B cell (primary cell): ENCODE results near the gene SLC15A2. TPM values are rescaled to one million over a fixed set of nuclear protein-coding genes. Genes with fewer than 3 reads are reported as not detected.

ENCODE experiments used
- ATAC-seq: fragments of 200-7000 bp; cut with Tn5 transposase; one replicate; pipeline ENCODE4 v1.10.0; 2021; ENCODE audit warnings: low read depth, mild to moderate bottlenecking, moderate number of reproducible peaks, moderate library complexity
- CTCF ChIA-PET: fragments of 350-600 bp; sonication (Branson Sonifier 250); formaldehyde crosslinking; loops from one replicate; lab custom pipeline; 2021; ENCODE audit warnings: antibody characterized with exemption, inconsistent platforms; lab: Charles Lee
- POLR2A ChIA-PET: fragments of 350-600 bp; sonication (Branson Sonifier 250); formaldehyde crosslinking; loops from one replicate; lab custom pipeline; 2021; ENCODE audit warnings: antibody characterized with exemption; lab: Charles Lee
- DNase-seq: peaks from one replicate; pipeline ENCODE4 v3.0.0; 2013
- H2AFZ ChIP-seq: 2 replicates; pipeline ENCODE4 v1.6.1; 2012; ENCODE audit warnings: mild to moderate bottlenecking, low read depth, low read length; ENCODE audit not compliant: insufficient read depth, poor library complexity, severe bottlenecking
- H3K27ac ChIP-seq, 2 donors: 1 replicate in 1 of 2; 2 replicates in 1 of 2; pipeline ENCODE4 v1.5.1; 2012 to 2013; ENCODE audit warnings: low read length in 2 of 2, mild to moderate bottlenecking in 2 of 2, moderate library complexity in 1 of 2
- H3K27me3 ChIP-seq, 4 experiments: fragments of 200-600 bp in 1 of 4; sonication (generic) in 1 of 4; replicated peaks in 1 of 4; 1 replicate in 2 of 4; 2 replicates in 2 of 4; pipeline versions ENCODE4 v1.6.1 to v1.7.0; 2013 to 2016; ENCODE audit warnings: low read length in 3 of 4, mild to moderate bottlenecking in 2 of 4, mixed read lengths in 1 of 4, moderate library complexity in 1 of 4; ENCODE audit not compliant: insufficient read depth in 4 of 4, control insufficient read depth in 3 of 4; ENCODE audit errors: control extremely low read depth in 1 of 4
- H3K36me3 ChIP-seq, 2 experiments: replicated peaks in 1 of 2; 1 replicate in 1 of 2; 2 replicates in 1 of 2; pipeline versions ENCODE4 v1.6.1 to v1.7.1; 2013; ENCODE audit warnings: low read length in 1 of 2; ENCODE audit not compliant: insufficient read depth in 2 of 2, control insufficient read depth in 1 of 2; ENCODE audit errors: control extremely low read depth in 1 of 2, extremely low read depth in 1 of 2
- H3K4me1 ChIP-seq, 2 donors: fragments of 200-600 bp in 1 of 2; sonication (generic) in 1 of 2; 1 replicate in 1 of 2; 2 replicates in 1 of 2; pipeline versions ENCODE4 v1.5.1 to v1.6.1; 2013 to 2017; ENCODE audit warnings: low read length in 2 of 2; ENCODE audit not compliant: control insufficient read depth in 2 of 2, insufficient read depth in 2 of 2
- H3K4me2 ChIP-seq: replicated peaks from 2 replicates; pipeline ENCODE3; 2012; ENCODE audit warnings: mild to moderate bottlenecking, low read depth, low read length; ENCODE audit not compliant: poor library complexity, severe bottlenecking
- H3K4me3 ChIP-seq, 5 experiments: fragments of 200-600 bp in 1 of 5; sonication (generic) in 1 of 5; 1 replicate in 3 of 5; 2 replicates in 2 of 5; pipeline versions ENCODE4 v1.5.1 to v1.7.0; 2011 to 2016; ENCODE audit warnings: low read length in 4 of 5, mild to moderate bottlenecking in 4 of 5, low read depth in 2 of 5, control low read depth in 1 of 5, moderate library complexity in 1 of 5; ENCODE audit not compliant: insufficient read depth in 1 of 5; ENCODE audit errors: control extremely low read depth in 1 of 5, extremely low read depth in 1 of 5
- H3K79me2 ChIP-seq: fragments of 200-600 bp; sonication (generic); one replicate; pipeline ENCODE4 v1.6.0; 2016; ENCODE audit warnings: low read length; ENCODE audit not compliant: control insufficient read depth, insufficient read depth
- H3K9ac ChIP-seq: fragments of 200-600 bp; sonication (generic); 2 replicates; pipeline ENCODE4 v1.6.1; 2017; ENCODE audit warnings: mild to moderate bottlenecking, low read length, moderate library complexity
- H3K9me3 ChIP-seq, 3 donors: one replicate each; pipeline versions ENCODE4 v1.6.1 to v1.7.1; 2013; ENCODE audit warnings: low read length in 2 of 3; ENCODE audit not compliant: control insufficient read depth in 2 of 3, insufficient read depth in 1 of 3; ENCODE audit errors: control extremely low read depth in 1 of 3
- H4K20me1 ChIP-seq: 2 replicates; pipeline ENCODE4 v1.6.0; 2012; ENCODE audit warnings: mild to moderate bottlenecking, low read length; ENCODE audit not compliant: insufficient read depth, control insufficient read depth, poor library complexity, severe bottlenecking
- H3K27ac Mint-ChIP-seq: one replicate; pipeline ENCODE4 v1.8.0; 2021; ENCODE audit warnings: mixed read lengths
- H3K27me3 Mint-ChIP-seq: one replicate; pipeline ENCODE4 v1.8.0; 2021; ENCODE audit warnings: mixed read lengths
- H3K4me1 Mint-ChIP-seq: one replicate; pipeline ENCODE4 v1.8.0; 2021; ENCODE audit warnings: mixed read lengths
- H3K4me3 Mint-ChIP-seq: one replicate; pipeline ENCODE4 v1.8.0; 2021; ENCODE audit warnings: mixed read lengths
- H3K9me3 Mint-ChIP-seq: one replicate; pipeline ENCODE4 v1.8.0; 2022; ENCODE audit warnings: mixed read lengths; ENCODE audit not compliant: insufficient read depth
- CTCF ChIP-seq: fragments of 200-600 bp; IDR thresholded peaks from one replicate; pipeline ENCODE4 v1.8.0; 2022; ENCODE audit warnings: antibody characterized with exemption, mild to moderate bottlenecking
- EZH2 ChIP-seq: IDR thresholded peaks from 2 replicates; pipeline ENCODE4 v1.6.1; 2012; ENCODE audit warnings: borderline replicate concordance, low read depth, mild to moderate bottlenecking, moderate library complexity, low read length; ENCODE audit not compliant: insufficient read depth, poor library complexity, severe bottlenecking
- WGBS: methylation state at CpG from one replicate; pipeline ENCODE4 v1.1.5; 2013; ENCODE audit warnings: missing lambda C conversion rate; ENCODE audit not compliant: insufficient coverage; 5-methylcytosine and 5-hydroxymethylcytosine counted together
- intact Hi-C: fragments of 100-400 bp; cut with micrococcal nuclease; formaldehyde crosslinking; loops from one replicate; pipeline ENCODE4 v1.10.0; 2022
- polyA plus RNA-seq: library from polyadenylated mRNA; depleted of rRNA; stranded (reverse); fragments of >200 nt; gene quantifications from 2 replicates; pipeline ENCODE4 v1.2.3, GENCODE V29; 2012
- total RNA-seq, 2 donors: library from RNA; stranded (reverse); fragments of 120-200 nt in 1 of 2; gene quantifications; 1 replicate in 1 of 2; 2 replicates in 1 of 2; pipeline versions ENCODE4 v1.2.3 to v1.2.4, GENCODE V29; 2013 to 2022

SLC15A2 gene
- total and polyA plus RNA-seq, 2 donors (not counting 1 experiment from before 2014, with no cell fraction given): 13.1 to 16.9 TPM

- no peaks in the 10 kb centered on the region for H3K9me3 ChIP-seq
- no peak overlapping the region for H3K4me3 ChIP-seq
- H3K27me3 ChIP-seq: no peaks in the 10 kb centered on the region
- H3K27ac ChIP-seq: peak overlapping the region in 1 of 2 donors; percentile 5
- intact Hi-C loops: no loop called here
- H3K4me1 ChIP-seq: no peaks in the 10 kb centered on the region
- no peak overlapping the region for H3K4me2 ChIP-seq
- Mint-ChIP-seq H3K4me1 (peaks cover 5% of the 10 kb centered on the region), H3K27ac (no peak overlapping the region), H3K9me3 (no peaks in the 10 kb centered on the region), H3K4me3 (no peak overlapping the region), H3K27me3 (no peaks in the 10 kb centered on the region)
- no peak overlapping the region for H2AFZ ChIP-seq
- ChIA-PET CTCF (no interaction called here), POLR2A (no interaction called here)
- TF ChIP-seq EZH2 (no peak), CTCF (no peak)
- no peaks in the 10 kb centered on the region for H4K20me1 ChIP-seq
- peaks cover 3% of the 10 kb centered on the region for H3K79me2 ChIP-seq
- no peak overlapping the region for H3K9ac ChIP-seq
- no peak for DNase-seq
- ATAC-seq: no peak
- H3K36me3 ChIP-seq: peaks cover 13 to 77% of the 10 kb centered on the region in 2 experiments
- no CpG with 5 or more reads among the region's 2 CpGs for WGBS
Observed at GRCh38 chr3:121913305-121913990, 19.2 kb downstream of the SLC15A2 start.
